Activated CD8-positive, alpha-beta memory T cell treated with anti-CD3 and anti-CD28 coated beads, Interleukin-2, amount 50 U/mL, for 24 hours (primary cell): ENCODE measurements around the gene LMO1.

Source experiments
- DNase-seq: peaks from one replicate; pipeline ENCODE4 v3.0.0-alpha.2; 2020; ENCODE audit errors: extremely low read depth

The LMO1 gene

GRCh38 chr11:8263769-8264410 is at the start of gene LMO1:
TSS of gene LMO1 (minus strand) at chr11:8263878. CDS start at chr11:8263362, 516 bp downstream.
- peak; percentile 39 for DNase-seq

- no peak for DNase-seq
Measured at GRCh38 chr11:8312986-8313385, 49.3 kb upstream of the LMO1 start.

- DNase-seq: no peak
Measured at GRCh38 chr11:8311366-8311765, 47.7 kb upstream of the LMO1 start.

- no peak for DNase-seq
Measured at GRCh38 chr11:8310743-8311298, 47.1 kb upstream of the LMO1 start.

GRCh38 chr11:8309862-8310261 is 46.2 kb upstream of the LMO1 start:
- DNase-seq: no peak

GRCh38 chr11:8309311-8309710 is 45.6 kb upstream of the LMO1 start:
- no peak for DNase-seq

- no peak for DNase-seq
Measured at GRCh38 chr11:8307601-8308000, 43.9 kb upstream of the LMO1 start.

- DNase-seq: no peak
Measured at GRCh38 chr11:8301622-8302021, 37.9 kb upstream of the LMO1 start.

GRCh38 chr11:8298801-8299786 is 35.4 kb upstream of the LMO1 start:
- DNase-seq: no peak

GRCh38 chr11:8297781-8298440 is 34.2 kb upstream of the LMO1 start:
- DNase-seq: no peak

- no peak for DNase-seq
Measured at GRCh38 chr11:8296872-8297271, 33.2 kb upstream of the LMO1 start.

GRCh38 chr11:8296038-8296649 is 32.5 kb upstream of the LMO1 start:
- DNase-seq: no peak

GRCh38 chr11:8294251-8294935 is 30.7 kb upstream of the LMO1 start:
- DNase-seq: no peak

- DNase-seq: no peak
Measured at GRCh38 chr11:8293171-8293570, 29.5 kb upstream of the LMO1 start.

GRCh38 chr11:8292351-8292750 is 28.7 kb upstream of the LMO1 start:
- no peak for DNase-seq

- no peak for DNase-seq
Measured at GRCh38 chr11:8291421-8292350, 28.0 kb upstream of the LMO1 start.

GRCh38 chr11:8290081-8290810 is 26.6 kb upstream of the LMO1 start:
- DNase-seq: no peak

GRCh38 chr11:8289492-8289918 is 25.8 kb upstream of the LMO1 start:
- DNase-seq: no peak

GRCh38 chr11:8288824-8289491 is 25.3 kb upstream of the LMO1 start:
- DNase-seq: no peak
